GM23248 (cell line): Measurements from ENCODE around the gene ASIC2.

Source experiments
- EZH2 ChIP-seq: fragments of 200-600 bp; sonication (generic); IDR thresholded peaks from 2 replicates; pipeline ENCODE4 v1.6.1; 2018; ENCODE audit warnings: antibody characterized with exemption, mild to moderate bottlenecking; ENCODE audit not compliant: insufficient read depth, poor library complexity, severe bottlenecking
- EZH2phosphoT487 ChIP-seq: fragments of 200-600 bp; sonication (generic); IDR thresholded peaks from 2 replicates; pipeline ENCODE4 v1.6.1; 2018; ENCODE audit warnings: antibody characterized with exemption, moderate library complexity, mild to moderate bottlenecking, low read depth; ENCODE audit not compliant: insufficient read depth

DNA sequence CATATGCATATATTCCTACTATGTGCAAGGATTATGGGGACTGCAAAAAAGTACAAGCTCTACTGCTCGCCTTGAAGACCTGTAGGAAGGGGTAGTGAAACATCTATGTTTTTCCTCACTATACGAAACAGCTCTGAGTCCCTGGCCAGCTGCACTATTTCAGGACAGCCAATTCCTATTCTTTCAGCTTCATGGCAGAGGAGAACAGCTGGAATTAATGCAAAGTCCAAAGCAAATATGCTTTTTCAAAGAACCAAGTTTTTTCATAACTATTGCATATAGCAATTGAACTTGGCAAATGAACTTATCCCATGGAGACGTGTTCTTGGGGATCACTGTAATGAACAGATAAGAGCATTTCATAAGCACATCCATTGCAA, 179.1 kb downstream of the ASIC2 start:
- TF ChIP-seq EZH2phosphoT487, result no peak
- no peak for TF ChIP-seq EZH2
